Mesothelial cell of epicardium (in vitro differentiated cells): ENCODE measurements around the gene C8G. TPM values are rescaled to one million over a fixed set of nuclear protein-coding genes. Genes with fewer than 3 reads are reported as not detected.

Source experiments
- DNase-seq, 2 experiments: peaks; one replicate each; pipeline ENCODE4 v3.0.0; 2021; ENCODE audit warnings: low spot score in 2 of 2; ENCODE audit not compliant: unreplicated experiment in 2 of 2
- H3K27ac Mint-ChIP-seq: 2 replicates; pipeline ENCODE4 v1.8.0; 2021; ENCODE audit warnings: mixed read lengths
- H3K27me3 Mint-ChIP-seq: 2 replicates; pipeline ENCODE4 v1.8.0; 2021; ENCODE audit warnings: low read depth, mixed read lengths
- H3K36me3 Mint-ChIP-seq: 2 replicates; pipeline ENCODE4 v1.8.0; 2021; ENCODE audit warnings: mixed read lengths
- H3K4me1 Mint-ChIP-seq: 2 replicates; pipeline ENCODE4 v1.8.0; 2021; ENCODE audit warnings: mixed read lengths
- H3K4me3 Mint-ChIP-seq: 2 replicates; pipeline ENCODE4 v1.8.0; 2021; ENCODE audit warnings: mild to moderate bottlenecking, moderate library complexity, mixed read lengths
- H3K9me3 Mint-ChIP-seq: 2 replicates; pipeline ENCODE4 v1.8.0; 2021; ENCODE audit warnings: mixed read lengths
- total RNA-seq: library from RNA; stranded (reverse); gene quantifications from 3 replicates; pipeline ENCODE4 v1.2.1, GENCODE V29; 2021
- TF ChIP-seq, protein P1 (sequence below): fragments of 200-600 bp; sonication (generic); IDR thresholded peaks from one replicate; pipeline ENCODE4 v1.5.0; 2021; ENCODE audit warnings: antibody characterized with exemption; ENCODE audit not compliant: unreplicated experiment

The C8G gene
- total RNA-seq, 1 donor from 2014 or later = 1.5 TPM

DNA sequence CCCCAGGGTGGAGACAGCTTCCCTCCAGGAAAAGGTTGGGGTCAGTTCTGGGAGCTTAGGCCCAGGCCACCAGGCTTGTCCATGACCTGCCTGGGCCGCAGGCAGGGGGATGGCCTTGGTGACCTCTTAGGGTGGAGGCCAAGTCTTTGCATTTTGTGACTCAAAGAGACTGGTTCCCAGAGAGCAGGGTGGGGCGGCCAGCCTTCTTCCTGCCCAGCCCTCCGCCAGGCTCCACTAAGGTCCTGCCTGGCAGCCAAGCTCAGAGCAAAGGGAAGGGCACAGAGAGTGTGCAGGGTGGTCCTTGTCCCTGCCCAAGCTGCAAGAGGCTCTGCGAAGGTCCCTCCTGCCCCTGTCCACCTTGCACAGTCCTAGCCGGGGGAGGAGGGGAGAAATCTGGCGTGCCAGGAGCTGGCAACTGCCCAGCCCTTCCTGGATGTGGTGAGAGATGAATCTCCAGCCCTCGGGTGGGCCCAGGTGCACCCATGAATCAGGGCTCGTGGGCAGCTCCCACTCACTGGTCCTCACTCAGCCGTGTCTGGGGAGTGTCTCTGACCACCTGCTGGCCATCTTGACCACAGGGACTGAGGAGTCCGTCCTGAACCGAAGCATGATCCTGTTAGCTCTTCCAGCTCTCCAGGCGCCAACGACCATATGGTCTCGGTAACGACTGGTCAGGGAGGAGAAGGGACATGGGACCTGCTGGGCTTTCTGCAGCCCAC is 29.9 kb downstream of the C8G start:
- Mint-ChIP-seq H3K9me3 (no peaks in the 10 kb centered on the region), H3K27me3 (peaks cover 10% of the 10 kb centered on the region), H3K36me3 (no peaks in the 10 kb centered on the region), H3K4me1 (peaks cover 4% of the 10 kb centered on the region), H3K4me3 (no peak overlapping the region), H3K27ac (no peak overlapping the region)
- no peak for DNase-seq
- TF ChIP-seq, protein P1, sequence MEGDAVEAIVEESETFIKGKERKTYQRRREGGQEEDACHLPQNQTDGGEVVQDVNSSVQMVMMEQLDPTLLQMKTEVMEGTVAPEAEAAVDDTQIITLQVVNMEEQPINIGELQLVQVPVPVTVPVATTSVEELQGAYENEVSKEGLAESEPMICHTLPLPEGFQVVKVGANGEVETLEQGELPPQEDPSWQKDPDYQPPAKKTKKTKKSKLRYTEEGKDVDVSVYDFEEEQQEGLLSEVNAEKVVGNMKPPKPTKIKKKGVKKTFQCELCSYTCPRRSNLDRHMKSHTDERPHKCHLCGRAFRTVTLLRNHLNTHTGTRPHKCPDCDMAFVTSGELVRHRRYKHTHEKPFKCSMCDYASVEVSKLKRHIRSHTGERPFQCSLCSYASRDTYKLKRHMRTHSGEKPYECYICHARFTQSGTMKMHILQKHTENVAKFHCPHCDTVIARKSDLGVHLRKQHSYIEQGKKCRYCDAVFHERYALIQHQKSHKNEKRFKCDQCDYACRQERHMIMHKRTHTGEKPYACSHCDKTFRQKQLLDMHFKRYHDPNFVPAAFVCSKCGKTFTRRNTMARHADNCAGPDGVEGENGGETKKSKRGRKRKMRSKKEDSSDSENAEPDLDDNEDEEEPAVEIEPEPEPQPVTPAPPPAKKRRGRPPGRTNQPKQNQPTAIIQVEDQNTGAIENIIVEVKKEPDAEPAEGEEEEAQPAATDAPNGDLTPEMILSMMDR = no peak

- TF ChIP-seq, protein P1 = no peak
- H3K4me3 Mint-ChIP-seq = no peak overlapping the region
Measured at GRCh38 chr9:136975644-136976043, 30.6 kb downstream of the C8G start.

GRCh38 chr9:136977223-136977622 is 32.2 kb downstream of the C8G start, which contains the start of gene PTGDS:
Gene PTGDS, plus strand, starts transcription at chr9:136977504. Its CDS starts 75 bp downstream, at chr9:136977579.
- Mint-ChIP-seq H3K9me3 (no peaks in the 10 kb centered on the region), H3K4me3 (peak within 1 kb of the TSS; percentile 63), H3K27ac (no peak within 1 kb of the TSS), H3K27me3 (peaks cover 10% of the 10 kb centered on the region), H3K4me1 (peaks cover 2% of the 10 kb centered on the region), H3K36me3 (no peaks in the 10 kb centered on the region)
- TF ChIP-seq, protein P1 = no peak
- DNase-seq = no peak

More at GRCh38 chr9:136975644-136976043, 30.6 kb downstream of the C8G start:
- Mint-ChIP-seq H3K27ac (no peak overlapping the region), H3K36me3 (no peaks in the 10 kb centered on the region), H3K9me3 (no peaks in the 10 kb centered on the region), H3K27me3 (peaks cover 10% of the 10 kb centered on the region), H3K4me1 (peaks cover 2% of the 10 kb centered on the region)
- no peak for DNase-seq

DNA sequence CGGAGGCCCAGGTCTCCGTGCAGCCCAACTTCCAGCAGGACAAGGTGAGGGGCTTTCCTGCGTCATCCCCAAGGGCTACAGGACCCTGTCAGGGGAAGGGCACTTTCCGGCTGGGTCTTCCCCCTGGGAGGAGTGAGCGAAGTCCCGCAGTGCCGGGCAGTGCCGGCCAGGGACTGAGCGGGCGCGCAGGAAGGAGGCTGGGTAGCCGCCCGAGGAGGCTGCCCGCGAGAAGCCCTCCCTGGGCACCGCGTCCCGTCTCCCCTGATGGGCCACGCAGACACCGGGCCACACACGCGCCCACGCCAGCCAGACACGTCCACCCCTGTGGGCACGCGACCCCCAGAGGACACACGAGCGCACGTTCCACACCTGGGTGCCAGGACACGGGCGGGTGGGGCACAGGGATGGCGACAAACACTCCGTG is 32.6 kb downstream of the C8G start:
- no peaks in the 10 kb centered on the region for H3K9me3 Mint-ChIP-seq
- DNase-seq = no peak

GRCh38 chr9:136978073-136978864 is 33.2 kb downstream of the C8G start:
- peak overlapping the region; percentile 63 for H3K4me3 Mint-ChIP-seq
- H3K9me3 Mint-ChIP-seq = no peaks in the 10 kb centered on the region
- TF ChIP-seq, protein P1 = no peak
- H3K27me3 Mint-ChIP-seq = peaks cover 10% of the 10 kb centered on the region
- peak; percentile 68 to 75 for DNase-seq
- no peaks in the 10 kb centered on the region for H3K36me3 Mint-ChIP-seq
- peaks cover 2% of the 10 kb centered on the region for H3K4me1 Mint-ChIP-seq
- H3K27ac Mint-ChIP-seq = no peak overlapping the region

More for the DNA sequence above, 32.6 kb downstream of the C8G start:
- H3K27me3 Mint-ChIP-seq = peaks cover 10% of the 10 kb centered on the region
- H3K36me3 Mint-ChIP-seq = no peaks in the 10 kb centered on the region
- H3K27ac Mint-ChIP-seq = no peak overlapping the region
- TF ChIP-seq, protein P1 = no peak
- peak overlapping the region; percentile 63 for H3K4me3 Mint-ChIP-seq
- H3K4me1 Mint-ChIP-seq = peaks cover 2% of the 10 kb centered on the region
